HG03196 (cell line): Measurements from ENCODE around the gene TNFAIP1.

Experiments
- ATAC-seq: cut with Tn5 transposase; IDR thresholded peaks from one replicate; pipeline ENCODE4 v1.9.1; 2021; ENCODE audit not compliant: unreplicated experiment

The TNFAIP1 gene

GRCh38 chr17:28370035-28370743 is 34.6 kb downstream of the TNFAIP1 start, which contains the start of gene VTN:
Gene VTN (minus strand): TSS chr17:28370307. CDS start chr17:28370203, 104 bp downstream.
- ATAC-seq: no peak

- ATAC-seq: no peak
Measured at GRCh38 chr17:28370744-28371103, 35.2 kb downstream of the TNFAIP1 start.

GRCh38 chr17:28371245-28372202 is 36.0 kb downstream of the TNFAIP1 start, which contains the start of gene SARM1:
Gene SARM1 (plus strand): TSS chr17:28371694. CDS start chr17:28372033, 339 bp downstream.
- ATAC-seq: peak; percentile 74

GRCh38 chr17:28372203-28372944 is 36.8 kb downstream of the TNFAIP1 start:
- ATAC-seq: peak; percentile 13

- ATAC-seq: no peak
Measured at GRCh38 chr17:28372945-28373274, 37.3 kb downstream of the TNFAIP1 start.

GRCh38 chr17:28379814-28380801 is 44.5 kb downstream of the TNFAIP1 start:
- ATAC-seq: no peak

- no peak for ATAC-seq
Measured at GRCh38 chr17:28381141-28381825, 45.7 kb downstream of the TNFAIP1 start.

GRCh38 chr17:28384281-28385036 is 48.9 kb downstream of the TNFAIP1 start:
- peak; percentile 55 for ATAC-seq

- ATAC-seq: peak; percentile 9
Measured at GRCh38 chr17:28385037-28385400, 49.5 kb downstream of the TNFAIP1 start.

GRCh38 chr17:28385406-28385805 is 49.8 kb downstream of the TNFAIP1 start:
- ATAC-seq: no peak

- ATAC-seq: no peak
Measured at GRCh38 chr17:28386391-28386790, 50.8 kb downstream of the TNFAIP1 start.

GRCh38 chr17:28388106-28388505 is 52.5 kb downstream of the TNFAIP1 start:
- ATAC-seq: no peak

- ATAC-seq: no peak
Measured at GRCh38 chr17:28390141-28390540, 54.6 kb downstream of the TNFAIP1 start.

- no peak for ATAC-seq
Measured at GRCh38 chr17:28390563-28390962, 55.0 kb downstream of the TNFAIP1 start.

- ATAC-seq: no peak
Measured at GRCh38 chr17:28390984-28391383, 55.4 kb downstream of the TNFAIP1 start.

- no peak for ATAC-seq
Measured at GRCh38 chr17:28391401-28391800, 55.8 kb downstream of the TNFAIP1 start.

- no peak for ATAC-seq
Measured at GRCh38 chr17:28392491-28392890, 56.9 kb downstream of the TNFAIP1 start.

- ATAC-seq: no peak
Measured at GRCh38 chr17:28394337-28395116, 59.0 kb downstream of the TNFAIP1 start.
